HG03521 (cell line): ENCODE results near the gene CYTH2.

Source experiments
- ATAC-seq: cut with Tn5 transposase; IDR thresholded peaks from one replicate; pipeline ENCODE4 v1.9.1; 2021; ENCODE audit warnings: mild to moderate bottlenecking, moderate library complexity; ENCODE audit not compliant: unreplicated experiment

CYTH2 gene

DNA sequence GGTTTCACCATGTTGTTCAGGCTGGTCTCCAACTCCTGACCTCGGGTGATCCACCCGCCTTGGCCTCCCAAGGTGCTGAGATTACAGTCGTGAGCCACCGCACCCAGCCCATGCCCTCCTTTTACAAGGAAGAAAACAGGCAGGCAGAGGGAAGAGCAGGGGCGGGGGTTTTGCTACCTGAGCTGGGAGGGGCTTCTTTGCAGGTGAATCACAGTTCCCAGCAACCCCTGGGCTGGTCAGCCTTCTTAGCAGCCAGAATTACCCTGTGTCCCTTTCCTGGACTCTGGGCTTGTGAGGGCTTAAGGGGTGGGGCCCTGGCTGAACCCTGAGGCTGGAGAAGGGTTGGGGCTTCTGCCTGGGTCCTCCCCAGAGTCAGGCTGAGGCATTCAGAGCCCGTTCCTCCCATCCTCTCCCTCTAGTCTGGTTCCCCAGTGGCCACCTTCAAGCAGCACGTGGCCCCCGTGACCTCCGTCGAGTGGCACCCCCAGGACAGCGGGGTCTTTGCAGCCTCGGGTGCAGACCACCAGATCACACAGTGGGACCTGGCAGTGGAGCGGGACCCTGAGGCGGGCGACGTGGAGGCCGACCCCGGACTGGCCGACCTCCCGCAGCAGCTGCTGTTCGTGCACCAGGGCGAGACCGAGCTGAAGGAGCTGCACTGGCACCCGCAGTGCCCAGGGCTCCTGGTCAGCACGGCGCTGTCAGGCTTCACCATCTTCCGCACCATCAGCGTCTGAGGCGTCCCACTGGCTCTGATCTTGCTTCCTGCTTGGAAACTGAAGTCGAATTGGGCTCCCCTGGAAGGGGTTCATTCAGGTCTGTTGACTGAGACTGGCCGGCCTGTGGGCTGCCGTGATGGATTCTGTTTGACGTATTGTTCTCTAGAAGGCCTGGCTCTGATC is 16.6 kb upstream of the CYTH2 start:
- ATAC-seq = no peak

- ATAC-seq = no peak
Observed at GRCh38 chr19:48454150-48454730, 14.9 kb upstream of the CYTH2 start.

DNA sequence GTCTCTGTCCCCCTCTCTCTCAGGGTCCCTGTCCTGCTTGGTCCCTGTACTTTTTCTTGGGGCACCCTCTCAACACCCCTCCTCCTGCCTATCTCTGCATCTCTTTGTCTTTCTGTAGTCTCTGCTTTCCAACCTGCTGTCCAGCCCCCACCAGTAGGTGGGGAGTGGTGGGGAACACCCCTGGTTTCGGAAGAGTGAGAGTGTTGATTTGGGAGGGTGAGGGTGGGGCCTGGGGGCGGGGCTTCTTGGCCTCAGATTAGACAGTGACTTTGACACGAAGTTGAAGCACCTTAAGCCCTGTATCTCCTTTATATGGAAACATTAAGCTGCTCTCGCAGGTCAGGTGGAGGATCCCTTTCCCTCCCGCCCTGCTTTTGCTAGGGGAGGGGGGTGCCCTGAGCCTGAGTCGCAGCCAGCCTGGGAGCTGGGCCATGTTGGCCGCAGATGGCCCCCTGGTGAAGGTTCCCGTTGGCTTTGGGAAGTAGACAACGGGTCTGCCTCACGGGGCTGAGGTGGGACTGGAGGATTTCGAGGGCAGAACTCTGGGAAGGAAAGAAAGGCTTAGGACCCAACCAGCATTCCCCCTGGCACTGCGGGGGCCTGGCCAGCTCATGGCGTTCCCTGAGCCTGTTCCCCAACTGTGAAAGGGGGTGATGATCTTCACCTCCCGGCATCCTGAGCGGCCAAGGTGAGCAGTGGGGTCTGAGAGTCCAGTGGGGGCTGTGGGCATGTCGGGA is 13.8 kb upstream of the CYTH2 start, which contains the start of gene KCNJ14:
Gene KCNJ14, plus strand, starts transcription at position 404 of the 737 bp plus-strand sequence. CDS start 6,151 bp downstream, outside the sequence.
- ATAC-seq = no peak

- ATAC-seq = no peak
Observed at GRCh38 chr19:48455908-48456562, 13.1 kb upstream of the CYTH2 start.

GRCh38 chr19:48456864-48457263 is 12.3 kb upstream of the CYTH2 start:
- ATAC-seq = no peak

- ATAC-seq = no peak
Observed at GRCh38 chr19:48458016-48458415, 11.2 kb upstream of the CYTH2 start.

GRCh38 chr19:48461651-48461981 is 7.6 kb upstream of the CYTH2 start:
- no peak for ATAC-seq

DNA sequence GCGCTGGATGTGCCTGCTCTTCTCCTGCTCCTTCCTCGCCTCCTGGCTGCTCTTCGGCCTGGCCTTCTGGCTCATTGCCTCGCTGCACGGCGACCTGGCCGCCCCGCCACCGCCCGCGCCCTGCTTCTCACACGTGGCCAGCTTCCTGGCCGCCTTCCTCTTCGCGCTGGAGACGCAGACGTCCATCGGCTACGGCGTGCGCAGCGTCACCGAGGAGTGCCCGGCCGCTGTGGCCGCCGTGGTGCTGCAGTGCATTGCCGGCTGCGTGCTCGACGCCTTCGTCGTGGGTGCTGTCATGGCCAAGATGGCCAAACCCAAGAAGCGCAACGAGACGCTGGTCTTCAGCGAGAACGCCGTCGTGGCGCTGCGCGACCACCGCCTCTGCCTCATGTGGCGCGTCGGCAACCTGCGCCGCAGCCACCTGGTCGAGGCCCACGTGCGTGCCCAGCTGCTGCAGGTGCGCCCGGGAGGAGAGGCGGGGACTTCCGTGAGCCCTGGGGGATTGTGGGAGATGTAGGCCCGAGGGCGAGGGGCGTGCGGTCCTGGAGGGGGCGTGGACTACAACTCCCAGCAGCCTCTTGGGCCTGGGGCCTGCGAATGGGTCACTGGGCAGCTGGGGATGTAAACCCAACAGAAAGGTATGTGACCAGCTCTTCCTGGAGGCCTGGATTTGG is 7.0 kb upstream of the CYTH2 start:
- ATAC-seq = no peak

GRCh38 chr19:48465215-48465614 is 4.0 kb upstream of the CYTH2 start:
- no peak for ATAC-seq

- no peak for ATAC-seq
Observed at GRCh38 chr19:48466561-48467325, 2.4 kb upstream of the CYTH2 start.

GRCh38 chr19:48468772-48469288 is 339 bp upstream of the CYTH2 start:
- ATAC-seq = peak; percentile 87

GRCh38 chr19:48469934-48470680 is 938 bp downstream of the CYTH2 start:
- no peak for ATAC-seq

DNA sequence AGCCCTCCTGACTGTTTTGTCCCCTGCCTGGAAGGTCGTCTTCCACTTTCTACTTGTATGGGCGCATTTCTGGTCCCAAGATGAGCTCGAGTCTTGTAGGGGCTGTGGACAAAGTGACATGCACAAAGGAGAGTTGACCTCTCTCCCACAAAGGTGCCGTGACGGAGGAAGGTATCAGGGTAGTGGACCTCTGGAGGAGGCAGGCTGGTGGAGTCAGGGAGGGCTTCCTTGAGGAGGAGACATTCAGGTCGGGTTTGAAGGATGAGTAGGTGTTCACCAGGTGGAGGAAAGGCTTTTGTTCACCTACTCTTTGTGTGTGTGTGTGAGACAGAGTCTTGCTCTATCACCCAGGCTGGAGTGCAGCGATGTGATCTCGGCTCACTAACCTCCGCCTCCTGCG is 1.7 kb downstream of the CYTH2 start:
- ATAC-seq = no peak

GRCh38 chr19:48471836-48472235 is 2.7 kb downstream of the CYTH2 start:
- no peak for ATAC-seq

DNA sequence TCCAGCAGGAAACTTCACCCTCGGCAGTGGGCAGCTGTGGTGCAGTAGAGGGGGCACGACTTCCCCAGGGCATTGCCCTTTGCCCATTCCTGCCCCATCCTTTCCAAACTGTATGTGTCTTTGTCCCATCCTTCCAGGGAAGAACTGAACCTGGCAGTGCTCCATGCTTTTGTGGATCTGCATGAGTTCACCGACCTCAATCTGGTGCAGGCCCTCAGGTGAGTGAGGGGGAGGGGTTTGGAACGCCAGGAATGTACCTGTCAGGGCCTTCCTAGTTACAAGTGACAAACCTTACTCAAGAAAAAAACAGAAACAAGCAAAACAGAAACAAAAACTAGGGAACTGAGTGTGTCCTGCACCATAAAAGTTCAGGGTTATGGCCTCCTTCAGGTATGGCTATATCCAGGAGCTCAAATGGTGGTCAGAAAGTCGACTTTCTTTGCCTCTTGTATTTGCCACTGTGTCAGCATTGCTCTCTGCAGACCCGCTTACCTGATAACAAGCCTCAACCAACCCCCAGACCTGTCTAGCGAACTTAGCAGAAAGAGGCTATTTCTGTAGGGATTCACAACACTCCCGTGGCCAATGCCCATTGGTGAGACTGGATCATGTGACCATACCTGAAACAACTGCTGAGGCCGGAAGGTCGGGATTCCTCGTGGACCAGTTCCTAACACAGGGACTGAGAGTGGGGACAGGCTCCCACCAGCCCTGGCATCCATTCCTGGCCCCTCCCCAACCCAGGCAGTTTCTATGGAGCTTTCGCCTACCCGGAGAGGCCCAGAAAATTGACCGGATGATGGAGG is 4.2 kb downstream of the CYTH2 start:
- no peak for ATAC-seq

- ATAC-seq = no peak
Observed at GRCh38 chr19:48474084-48474592, 5.0 kb downstream of the CYTH2 start.

DNA sequence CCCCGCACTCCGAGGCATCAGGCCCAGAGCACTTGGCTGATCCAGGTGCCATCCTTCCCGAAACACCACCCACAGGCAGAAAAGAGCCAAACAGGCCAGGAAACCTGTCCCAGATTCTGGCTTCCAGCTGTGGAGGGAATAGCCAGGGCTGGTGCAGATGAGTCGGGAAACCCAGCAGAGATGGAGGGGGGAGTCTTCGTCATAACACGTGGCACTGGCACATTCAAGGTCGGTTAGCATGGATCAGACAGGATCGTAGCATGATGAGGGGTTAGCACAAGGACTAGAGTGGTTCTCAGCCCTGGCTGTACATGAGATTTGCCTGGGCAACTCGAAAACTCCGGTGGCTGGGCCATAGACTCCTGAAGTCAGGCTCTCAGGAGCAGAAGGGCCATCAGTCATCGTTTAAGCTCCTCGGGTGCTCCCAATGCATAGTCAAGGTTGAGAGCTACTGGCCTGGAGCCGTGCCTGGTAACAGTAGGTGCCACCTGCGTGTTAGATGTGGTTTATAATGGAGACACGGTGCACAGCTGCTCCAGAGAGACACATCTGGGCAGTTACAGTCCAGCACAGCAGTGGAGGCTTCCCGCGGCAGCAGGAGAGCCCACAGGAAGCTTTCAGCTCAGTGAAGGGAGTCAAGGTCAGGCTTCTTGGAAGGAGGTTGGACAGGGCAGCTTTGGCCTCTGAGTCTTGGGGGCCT is 6.3 kb downstream of the CYTH2 start:
- ATAC-seq = no peak
